GM23248 (cell line): ENCODE data around the gene CCDC192.

ENCODE experiments used
- EZH2 ChIP-seq: fragments of 200-600 bp; sonication (generic); IDR thresholded peaks from 2 replicates; pipeline ENCODE4 v1.6.1; 2018; ENCODE audit warnings: antibody characterized with exemption, mild to moderate bottlenecking; ENCODE audit not compliant: insufficient read depth, poor library complexity, severe bottlenecking
- EZH2phosphoT487 ChIP-seq: fragments of 200-600 bp; sonication (generic); IDR thresholded peaks from 2 replicates; pipeline ENCODE4 v1.6.1; 2018; ENCODE audit warnings: antibody characterized with exemption, moderate library complexity, mild to moderate bottlenecking, low read depth; ENCODE audit not compliant: insufficient read depth

GRCh38 chr5:127707209-127707608, 4.0 kb downstream of the CCDC192 start:
- TF ChIP-seq EZH2phosphoT487 (no peak), EZH2 (no peak)
